HG02973 (cell line): Measurements from ENCODE around the gene FIBP.

Experiments used
- ATAC-seq: cut with Tn5 transposase; IDR thresholded peaks from one replicate; pipeline ENCODE4 v1.9.1; 2021; ENCODE audit warnings: moderate library complexity; ENCODE audit not compliant: unreplicated experiment

FIBP gene

GRCh38 chr11:65860278-65861164 is 27.8 kb downstream of the FIBP start, which contains the start of gene MUS81:
MUS81 (plus strand) TSS chr11:65860433; CDS start chr11:65860754, 321 bp downstream.
- no peak for ATAC-seq

GRCh38 chr11:65859812-65860277 is 28.4 kb downstream of the FIBP start:
- ATAC-seq, result no peak

DNA sequence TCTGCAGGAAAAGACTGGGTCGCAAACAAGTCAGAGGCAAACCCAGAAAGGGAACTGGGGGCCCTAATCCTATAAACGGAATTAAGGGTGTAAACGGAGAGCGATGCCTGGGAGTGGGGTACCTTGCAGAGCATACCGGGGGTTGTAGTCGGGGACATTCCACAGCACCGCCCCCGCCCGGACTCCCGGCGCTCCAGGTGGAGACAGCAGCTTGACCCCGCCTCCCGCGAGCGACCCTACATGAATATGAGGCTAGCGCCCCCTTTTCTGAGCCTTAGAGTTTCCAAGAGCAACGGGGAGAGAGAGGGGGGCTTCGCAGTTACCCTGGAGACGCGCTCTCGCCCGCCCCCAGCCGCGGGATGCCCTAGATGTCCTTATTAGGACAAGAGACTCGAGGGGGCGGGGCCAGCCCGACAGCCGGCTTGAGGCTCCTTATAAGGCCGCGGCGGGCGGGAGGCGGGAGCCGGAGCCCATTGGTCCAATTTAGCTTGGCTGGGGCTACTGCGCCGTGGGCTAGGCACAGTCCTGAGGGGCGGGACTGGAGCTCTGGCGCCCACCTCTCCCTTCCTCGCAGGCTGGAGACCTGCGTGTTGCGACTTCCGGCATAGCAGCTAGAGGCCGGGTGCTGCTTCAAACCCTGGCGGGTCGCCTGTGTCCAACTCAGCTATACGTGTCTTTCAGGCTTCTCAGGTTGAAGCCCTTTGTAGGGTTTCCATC is 29.0 kb downstream of the FIBP start:
- peak; percentile 44 for ATAC-seq

DNA sequence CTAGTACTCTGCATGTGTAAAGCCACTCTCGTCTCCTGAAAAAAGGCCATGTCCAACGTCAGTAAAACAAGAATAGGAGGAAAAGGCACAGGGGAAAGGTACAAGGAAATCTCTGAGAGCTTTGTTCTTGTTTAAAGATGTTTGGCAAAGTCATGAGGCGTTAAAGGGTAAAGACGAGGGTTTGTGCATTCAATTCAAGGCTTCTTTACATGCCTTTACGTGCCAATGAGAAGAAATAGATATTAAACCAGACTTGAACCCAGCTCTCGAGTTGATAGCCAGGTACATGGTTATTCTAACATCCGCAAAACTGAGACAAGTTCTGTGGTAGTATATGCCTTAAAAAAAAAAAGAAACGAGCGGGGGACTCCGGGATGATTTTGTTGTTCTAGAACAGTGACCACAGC is 29.6 kb downstream of the FIBP start:
- no peak for ATAC-seq

GRCh38 chr11:65857853-65858680 is 30.2 kb downstream of the FIBP start, which contains the start of gene CFL1:
CFL1 (minus strand) TSS chr11:65858180; CDS start chr11:65858099, 81 bp downstream.
- ATAC-seq, result peak; percentile 45

- peak; percentile 3 for ATAC-seq
Measured at GRCh38 chr11:65857500-65857852, 30.8 kb downstream of the FIBP start.

GRCh38 chr11:65856689-65857499 is 31.4 kb downstream of the FIBP start:
- peak; percentile 22 for ATAC-seq

DNA sequence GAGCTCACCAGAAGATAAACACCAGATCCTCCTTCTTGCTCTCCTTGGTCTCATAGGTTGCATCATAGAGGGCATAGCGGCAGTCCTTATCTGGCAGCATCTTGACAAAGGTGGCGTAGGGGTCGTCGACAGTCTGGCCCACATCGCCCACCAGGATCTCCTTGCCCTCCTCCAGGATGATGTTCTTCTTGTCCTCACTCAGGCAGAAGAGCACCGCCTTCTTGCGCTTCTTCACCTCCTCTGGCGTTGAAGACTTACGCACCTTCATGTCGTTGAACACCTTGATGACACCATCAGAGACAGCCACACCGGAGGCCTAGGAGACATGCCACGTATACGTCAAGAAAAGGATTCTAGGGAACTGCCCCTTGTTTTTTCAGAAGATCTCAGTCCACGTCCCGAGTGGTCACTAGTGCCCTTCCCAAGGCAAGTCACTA is 32.3 kb downstream of the FIBP start:
- ATAC-seq, result no peak

DNA sequence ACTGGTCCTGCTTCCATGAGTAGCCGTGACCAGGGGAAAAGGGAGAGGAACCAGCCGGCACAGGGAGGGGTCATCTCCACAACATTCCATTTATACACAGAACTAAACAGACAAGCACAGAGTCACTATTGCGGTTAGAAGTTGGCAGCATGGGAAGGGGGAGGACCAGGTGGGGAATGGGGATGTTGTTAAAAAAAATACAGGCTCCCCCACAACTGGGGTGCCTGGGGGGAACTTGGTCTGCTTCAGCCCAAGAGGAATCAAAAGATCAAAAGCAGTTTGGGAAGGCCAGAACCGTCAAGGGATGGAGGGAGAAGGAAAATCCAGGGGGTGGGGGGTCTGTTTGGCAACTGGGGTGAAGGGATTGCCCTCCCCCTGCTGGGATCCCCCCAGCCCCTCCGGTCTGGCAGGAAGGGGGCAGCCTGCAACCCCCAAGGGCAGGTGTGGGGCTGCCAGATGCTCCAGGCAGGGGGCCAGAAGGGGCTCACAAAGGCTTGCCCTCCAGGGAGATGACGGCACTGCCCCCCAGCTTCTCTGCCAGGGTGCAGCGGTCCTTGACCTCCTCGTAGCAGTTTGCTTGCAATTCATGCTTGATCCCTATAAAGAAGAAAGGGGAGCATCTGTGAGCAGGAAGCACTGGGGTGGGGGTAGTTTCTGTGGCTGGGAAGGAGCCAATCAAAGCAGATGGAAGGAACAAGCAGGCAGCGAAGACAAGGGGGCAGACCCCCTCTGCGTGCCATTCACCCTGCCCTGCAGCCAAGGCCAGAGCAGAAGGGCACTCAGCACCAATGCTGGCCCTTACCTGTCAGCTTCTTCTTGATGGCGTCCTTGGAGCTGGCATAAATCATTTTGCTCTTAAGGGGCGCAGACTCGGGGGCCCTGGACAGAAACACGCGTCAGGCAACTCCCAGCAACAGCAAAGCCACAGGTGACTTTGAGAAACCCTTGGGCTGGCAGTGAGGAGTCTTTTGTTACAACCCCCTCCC is 33.1 kb downstream of the FIBP start:
- no peak for ATAC-seq

DNA sequence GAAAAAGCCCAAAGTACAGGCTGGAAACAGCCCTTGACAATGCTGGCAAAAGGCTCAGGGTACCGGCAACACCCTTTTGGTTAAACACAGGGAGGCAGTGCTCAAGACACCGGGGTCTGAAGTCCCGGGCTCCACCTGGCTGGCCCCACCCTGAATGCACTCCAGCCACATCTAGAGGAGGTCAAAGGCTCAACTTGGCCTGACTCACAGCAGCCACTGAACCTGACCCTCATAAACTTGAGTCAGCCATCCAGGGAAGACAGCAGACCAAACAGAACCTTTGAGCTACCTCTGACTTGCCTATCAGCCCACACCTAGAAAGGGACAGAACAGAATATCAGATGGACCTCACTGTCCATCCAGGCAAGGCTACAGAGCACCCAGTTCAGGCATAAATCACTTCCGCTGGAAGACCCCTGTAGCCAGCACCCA is 34.1 kb downstream of the FIBP start:
- no peak for ATAC-seq

DNA sequence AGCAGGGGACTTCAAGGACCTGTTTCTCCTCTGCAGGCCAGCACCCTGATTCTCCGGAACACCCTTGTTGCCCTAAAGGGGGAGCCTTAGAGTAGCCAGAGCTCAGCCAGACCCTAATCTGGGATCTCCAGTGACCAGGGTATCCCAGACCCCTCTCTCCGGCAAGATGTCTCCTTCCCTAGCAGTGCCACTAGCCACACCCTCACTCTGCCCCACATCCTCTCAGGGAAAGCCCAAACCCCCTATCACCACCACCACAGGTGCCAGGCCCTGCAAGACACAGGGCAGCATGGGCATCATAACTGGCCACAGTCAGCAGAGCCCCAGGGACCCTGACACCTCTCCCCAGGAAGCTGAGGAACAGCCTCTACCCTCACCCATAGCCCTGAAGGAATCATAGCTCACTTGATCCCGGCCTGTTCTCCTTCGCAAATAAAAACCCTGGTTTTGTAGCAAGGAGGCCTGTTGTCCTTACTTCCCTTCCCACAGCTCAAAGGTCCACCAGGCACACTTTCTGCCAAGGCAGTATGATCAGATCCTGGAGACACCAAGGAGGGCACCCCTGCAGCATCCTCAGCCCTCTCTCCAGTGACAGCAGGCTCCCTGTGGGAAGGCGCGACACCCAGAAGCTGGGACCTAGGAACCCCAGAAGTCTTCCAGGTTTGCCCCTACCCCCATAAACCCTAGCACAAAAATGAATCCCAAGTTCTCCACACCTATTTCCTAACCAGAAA is 34.9 kb downstream of the FIBP start:
- no peak for ATAC-seq

DNA sequence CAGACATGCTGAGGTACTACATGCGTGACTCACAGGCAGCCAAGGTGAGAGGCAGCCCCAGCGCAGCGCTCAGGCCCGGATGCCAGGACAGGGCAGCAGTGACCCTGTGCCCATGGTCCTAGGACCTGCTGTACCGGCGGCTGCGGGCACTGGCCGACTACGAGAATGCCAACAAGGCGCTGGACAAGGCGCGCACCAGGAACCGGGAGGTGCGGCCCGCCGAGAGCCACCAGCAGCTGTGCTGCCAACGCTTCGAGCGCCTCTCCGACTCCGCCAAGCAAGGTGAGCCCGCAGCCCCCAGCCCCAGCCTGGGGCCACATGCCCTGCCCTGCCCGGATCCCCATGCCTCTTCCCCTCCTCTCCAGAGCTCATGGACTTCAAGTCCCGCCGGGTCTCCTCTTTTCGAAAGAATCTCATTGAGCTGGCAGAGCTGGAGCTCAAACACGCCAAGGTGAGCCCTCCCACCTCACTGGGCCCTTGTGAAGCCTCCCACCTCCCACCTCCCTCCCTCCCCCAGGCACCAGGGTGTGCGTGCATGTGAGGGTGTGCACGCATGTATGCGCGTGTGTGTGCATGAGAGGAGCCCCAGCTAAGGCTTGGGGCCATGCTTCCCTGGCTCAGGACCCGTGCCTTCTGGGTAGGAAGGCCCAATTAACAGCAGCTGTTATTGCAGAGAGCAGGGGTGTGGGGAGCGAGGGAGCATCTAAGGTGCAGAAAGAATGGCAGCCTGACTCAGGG is 35.6 kb downstream of the FIBP start:
- ATAC-seq, result no peak

DNA sequence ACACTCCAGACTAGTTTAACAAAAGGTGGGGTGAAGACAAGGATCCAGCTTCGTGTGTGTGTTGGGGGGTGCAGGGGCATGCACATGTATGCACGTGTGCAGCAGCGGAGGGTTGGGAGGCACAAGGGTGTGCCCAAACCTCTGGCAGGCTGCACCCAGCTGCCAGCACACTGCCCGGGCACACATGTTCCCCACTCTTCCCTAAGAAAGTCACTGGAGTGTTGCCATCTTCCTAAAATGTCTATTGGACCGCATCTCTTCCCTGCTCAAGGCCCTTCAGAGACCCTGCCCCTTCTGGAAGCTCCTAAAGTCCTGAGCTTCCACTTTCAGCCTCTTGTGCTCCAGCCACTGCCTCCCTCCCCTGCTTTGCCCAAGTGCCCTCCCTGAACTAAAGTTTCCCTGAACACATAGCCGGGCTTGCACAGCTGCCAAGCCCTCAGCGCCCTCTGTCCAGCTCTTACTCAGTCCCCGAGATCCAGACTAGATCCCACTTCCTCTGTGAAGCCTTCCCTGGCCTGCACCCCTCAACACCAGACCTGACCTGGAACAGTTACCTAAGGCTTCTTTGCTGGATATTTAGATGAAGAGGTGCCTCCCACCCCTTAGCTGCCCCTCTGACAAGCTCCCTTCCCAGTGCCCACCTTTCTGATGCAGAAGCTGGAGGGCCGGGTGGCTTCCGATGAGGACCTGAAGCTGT is 36.3 kb downstream of the FIBP start:
- no peak for ATAC-seq

GRCh38 chr11:65851083-65851579 is 37.1 kb downstream of the FIBP start:
- no peak for ATAC-seq

- no peak for ATAC-seq
Measured at GRCh38 chr11:65850217-65851082, 37.8 kb downstream of the FIBP start.

GRCh38 chr11:65849771-65850216 is 38.5 kb downstream of the FIBP start:
- ATAC-seq, result no peak
